Activated naive CD8-positive, alpha-beta T cell treated with anti-CD3 and anti-CD28 coated beads for 36 hours (primary cell): ENCODE measurements around the gene ATRAID. TPM values are rescaled to one million over a fixed set of nuclear protein-coding genes. Genes with fewer than 3 reads are reported as not detected.

Experiments used
- DNase-seq: peaks from one replicate; pipeline ENCODE4 v3.0.0; 2021
- H3K27ac Mint-ChIP-seq: one replicate; pipeline ENCODE4 v1.8.0; 2022; ENCODE audit warnings: mild to moderate bottlenecking, moderate library complexity, mixed read lengths
- H3K27me3 Mint-ChIP-seq: one replicate; pipeline ENCODE4 v1.8.0; 2022; ENCODE audit warnings: mild to moderate bottlenecking, mixed read lengths
- H3K36me3 Mint-ChIP-seq: one replicate; pipeline ENCODE4 v1.8.0; 2021; ENCODE audit warnings: mild to moderate bottlenecking, mixed read lengths
- H3K4me1 Mint-ChIP-seq: one replicate; pipeline ENCODE4 v1.8.0; 2021; ENCODE audit warnings: mixed read lengths
- H3K4me3 Mint-ChIP-seq: one replicate; pipeline ENCODE4 v1.8.0; 2022; ENCODE audit warnings: mild to moderate bottlenecking, moderate library complexity, mixed read lengths
- H3K9me3 Mint-ChIP-seq: one replicate; pipeline ENCODE4 v1.8.0; 2022; ENCODE audit warnings: mixed read lengths
- total RNA-seq, 2 experiments: library from RNA; stranded (reverse); gene quantifications; one replicate each; pipeline ENCODE4 v1.2.3, GENCODE V29; 2021

ATRAID gene
- total RNA-seq, 2 experiments from 2014 or later = 75.4 to 77.4 TPM

- H3K27me3 Mint-ChIP-seq = peaks cover 43% of the 10 kb centered on the region
- H3K4me1 Mint-ChIP-seq = peaks cover 16% of the 10 kb centered on the region
- peak; percentile 21 for DNase-seq
- H3K4me3 Mint-ChIP-seq = peak overlapping the region; percentile 79
- no peaks in the 10 kb centered on the region for H3K9me3 Mint-ChIP-seq
- H3K27ac Mint-ChIP-seq = no peak overlapping the region
- no peaks in the 10 kb centered on the region for H3K36me3 Mint-ChIP-seq
These were observed 52.5 kb downstream of the ATRAID start for GRCh38 chr2:27264253-27264752.

GRCh38 chr2:27264753-27265535 is 53.1 kb downstream of the ATRAID start:
- no peaks in the 10 kb centered on the region for H3K36me3 Mint-ChIP-seq
- DNase-seq = peak; percentile 72
- H3K27me3 Mint-ChIP-seq = peaks cover 43% of the 10 kb centered on the region
- no peaks in the 10 kb centered on the region for H3K9me3 Mint-ChIP-seq
- H3K4me3 Mint-ChIP-seq = peak overlapping the region; percentile 68
- peaks cover 16% of the 10 kb centered on the region for H3K4me1 Mint-ChIP-seq
- no peak overlapping the region for H3K27ac Mint-ChIP-seq

GRCh38 chr2:27265536-27265870 is 53.7 kb downstream of the ATRAID start:
- Mint-ChIP-seq H3K4me3 (no peak overlapping the region), H3K9me3 (no peaks in the 10 kb centered on the region), H3K27me3 (peaks cover 41% of the 10 kb centered on the region), H3K36me3 (no peaks in the 10 kb centered on the region), H3K4me1 (peaks cover 16% of the 10 kb centered on the region), H3K27ac (no peak overlapping the region)
- DNase-seq = no peak

Other genes starting within 250 kb of the ATRAID start
- gene MAPRE3, start 241.4 kb upstream of the ATRAID start, total RNA-seq = 1 to 10 TPM; 2.0 to 2.3 TPM
- gene TMEM214, start 179.1 kb upstream of the ATRAID start, total RNA-seq = 10 to 100 TPM; 50.6 to 54.3 TPM
- 10 to 100 TPM; 14.8 to 15.2 TPM for gene AGBL5, start 160.4 kb upstream of the ATRAID start, total RNA-seq
- 100 to 1,000 TPM; 282 to 290 TPM for gene OST4, start 140.4 kb upstream of the ATRAID start, total RNA-seq
- gene EMILIN1, start 133.4 kb upstream of the ATRAID start, total RNA-seq = under 1 TPM; 0.62 to 0.76 TPM
- gene KHK, start 125.3 kb upstream of the ATRAID start, total RNA-seq = 10 to 100 TPM; 12.6 to 12.8 TPM
- gene CGREF1, start 92.9 kb upstream of the ATRAID start, total RNA-seq = 1 to 10 TPM; 8.8 to 9.8 TPM
- gene ABHD1, start 88.2 kb upstream of the ATRAID start, total RNA-seq = under 1 TPM; 0.44 to 0.54 TPM
- gene PREB, start 77.4 kb upstream of the ATRAID start, total RNA-seq = 10 to 100 TPM; 62.1 to 63.3 TPM
- not detected for gene PRR30, start 72.6 kb upstream of the ATRAID start, total RNA-seq
- gene TCF23, start 63.0 kb upstream of the ATRAID start, total RNA-seq = not detected
- 10 to 100 TPM; 74.2 to 81.9 TPM for gene SLC5A6, start 227 bp downstream of the ATRAID start, total RNA-seq
- 100 to 1,000 TPM; 134 TPM for gene CAD, start 5.3 kb downstream of the ATRAID start, total RNA-seq
- gene SLC30A3, start 51.0 kb downstream of the ATRAID start, total RNA-seq = under 1 TPM; 0.14 to 0.22 TPM
- gene DNAJC5G, start 63.4 kb downstream of the ATRAID start, total RNA-seq = not detected
- under 1 TPM; 0.24 to 0.33 TPM for gene TRIM54, start 70.4 kb downstream of the ATRAID start, total RNA-seq
- 1 to 10 TPM; 1.3 to 1.6 TPM for gene UCN, start 96.4 kb downstream of the ATRAID start, total RNA-seq
- gene MPV17, start 111.1 kb downstream of the ATRAID start, total RNA-seq = 10 to 100 TPM; 84.4 to 87.8 TPM
- gene GTF3C2, start 144.7 kb downstream of the ATRAID start, total RNA-seq = 10 to 100 TPM; 77.4 to 83.9 TPM
- gene EIF2B4, start 158.3 kb downstream of the ATRAID start, total RNA-seq = 10 to 100 TPM; 41.2 to 43.6 TPM
- 10 to 100 TPM; 88.1 to 96.0 TPM for gene SNX17, start 158.6 kb downstream of the ATRAID start, total RNA-seq
- 1 to 10 TPM; 8.3 to 9.9 TPM for gene ZNF513, start 168.7 kb downstream of the ATRAID start, total RNA-seq
- 100 to 1,000 TPM; 172 to 176 TPM for gene PPM1G, start 197.6 kb downstream of the ATRAID start, total RNA-seq
- gene NRBP1, start 216.6 kb downstream of the ATRAID start, total RNA-seq = 10 to 100 TPM; 57.0 to 62.5 TPM
- 1 to 10 TPM; 7.4 to 9.9 TPM for gene KRTCAP3, start 230.3 kb downstream of the ATRAID start, total RNA-seq